ENCODE results near the gene CRAMP1.
A peak's percentile ranks its signal among the peaks of the same experiment; 100 is the strongest.

The CRAMP1 gene

DNA sequence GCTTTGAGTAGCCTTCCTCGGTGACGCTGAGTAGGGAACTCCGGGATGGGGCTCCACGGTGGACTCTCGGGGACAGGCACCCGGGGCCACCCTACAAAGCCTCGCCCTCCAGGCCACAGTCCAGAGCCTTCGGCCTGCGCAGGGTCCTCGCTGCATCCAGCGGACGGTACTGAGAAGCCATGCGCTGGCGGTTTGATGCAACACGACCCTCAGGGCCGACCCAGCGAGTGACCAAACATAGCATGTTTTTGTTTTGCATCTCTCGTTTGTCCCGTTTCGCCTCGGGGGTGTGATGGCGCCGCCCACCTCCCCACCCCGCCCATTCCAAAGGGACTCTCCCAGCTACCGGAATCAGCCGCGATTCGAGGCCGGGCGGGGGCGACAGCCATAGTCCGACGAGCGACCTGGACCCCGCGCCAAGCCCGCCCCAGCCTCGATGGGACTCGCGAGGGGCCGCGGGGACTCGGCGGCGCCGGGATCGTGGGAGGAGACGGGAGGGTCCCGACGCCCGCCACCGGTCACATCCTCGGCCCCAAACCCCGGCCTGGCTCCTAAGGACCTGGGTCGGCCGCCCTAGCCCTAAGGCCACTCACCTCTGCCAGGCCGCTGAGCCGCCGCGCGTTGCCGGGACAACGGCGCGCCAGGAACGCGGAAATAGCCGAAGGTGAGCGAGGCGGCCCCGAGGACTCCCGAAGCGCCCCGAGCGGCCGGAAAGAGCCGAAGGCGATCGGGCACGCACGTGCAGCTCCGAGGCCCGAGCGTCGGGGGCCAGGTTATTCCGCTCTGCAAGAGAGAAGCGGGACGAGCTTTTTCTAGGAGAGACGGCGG, 1.9 kb upstream of the CRAMP1 start:
- TF ChIP-seq CTCF (IDR thresholded peaks at IDR 0.05; ENCODE audit: borderline replicate concordance, insufficient read depth, low read depth, low read length): no peak
- peak overlapping the region; percentile 66 for H3K4me3 ChIP-seq (ENCODE audit: low read depth, low read length)

GRCh38 chr16:1610899-1611632, 1.1 kb upstream of the CRAMP1 start:
- H3K4me3 ChIP-seq (ENCODE audit: low read depth, low read length): peak overlapping the region; percentile 66
- no peak for TF ChIP-seq CTCF (IDR thresholded peaks at IDR 0.05; ENCODE audit: borderline replicate concordance, insufficient read depth, low read depth, low read length)

DNA sequence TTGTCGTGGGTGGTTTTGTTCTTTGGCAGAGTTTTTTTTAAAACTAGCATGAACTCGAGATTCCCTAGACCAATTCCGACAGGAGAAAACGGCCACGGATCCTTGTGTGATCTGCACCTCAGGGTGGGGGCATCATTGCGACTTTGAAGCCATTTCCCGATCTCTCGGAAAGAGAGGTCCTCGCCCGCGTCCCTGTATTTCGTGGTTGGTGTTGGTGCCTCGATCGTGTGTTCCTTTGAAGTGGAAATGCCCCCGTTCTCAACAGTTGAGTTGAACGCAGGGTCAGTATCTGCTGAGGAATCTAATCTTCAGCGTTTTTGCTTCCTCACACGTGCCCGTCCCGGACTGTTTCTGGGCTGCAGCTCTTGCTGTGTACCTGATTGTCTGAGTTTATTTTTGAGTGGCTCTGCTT, 1.1 kb downstream of the CRAMP1 start:
- peak overlapping the region; percentile 94 for H3K4me3 ChIP-seq (ENCODE audit: low read depth, low read length)
- TF ChIP-seq CTCF (IDR thresholded peaks at IDR 0.05; ENCODE audit: borderline replicate concordance, insufficient read depth, low read depth, low read length): no peak

DNA sequence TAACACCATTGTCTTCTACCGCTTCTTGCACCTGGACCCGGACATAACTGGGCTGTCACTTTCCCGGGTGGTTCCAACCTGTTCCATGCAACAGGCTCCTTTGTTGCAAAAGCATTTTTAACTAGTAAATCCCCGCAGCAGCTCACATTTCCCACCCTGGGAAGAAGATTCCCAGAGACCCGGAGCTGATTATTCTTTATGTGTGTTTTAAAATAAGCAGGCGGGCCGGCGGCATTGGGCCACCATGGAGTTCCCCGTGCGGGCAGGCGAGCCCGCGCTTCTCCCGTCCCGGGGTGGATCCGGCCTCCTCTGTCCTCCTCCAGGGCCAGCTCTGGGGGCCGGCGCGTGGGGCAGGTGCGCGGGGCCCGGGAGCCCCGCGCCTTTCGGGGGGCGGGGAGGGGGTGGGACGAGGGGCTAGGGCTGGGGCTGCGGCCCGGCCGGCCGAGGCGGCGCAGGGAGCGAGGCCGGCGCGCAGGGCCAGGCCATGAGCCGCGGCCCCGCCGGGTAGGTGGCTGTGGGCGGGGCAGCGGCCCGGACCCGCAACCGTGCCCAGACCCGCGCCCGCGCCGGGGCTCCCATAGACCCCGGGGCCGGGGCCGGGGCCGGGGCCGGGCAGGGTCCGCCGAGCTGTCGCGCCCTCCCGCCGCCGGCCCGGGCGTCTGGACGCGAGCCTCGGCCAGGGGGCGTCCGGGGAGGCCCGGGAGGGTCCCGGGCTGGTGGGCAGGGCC, 1.7 kb downstream of the CRAMP1 start:
- peak overlapping the region; percentile 94 for H3K4me3 ChIP-seq (ENCODE audit: low read depth, low read length)
- TF ChIP-seq CTCF (IDR thresholded peaks at IDR 0.05; ENCODE audit: borderline replicate concordance, insufficient read depth, low read depth, low read length): no peak

GRCh38 chr16:1614456-1615102, 2.4 kb downstream of the CRAMP1 start:
- peak overlapping the region; percentile 94 for H3K4me3 ChIP-seq (ENCODE audit: low read depth, low read length)
- no peak for TF ChIP-seq CTCF (IDR thresholded peaks at IDR 0.05; ENCODE audit: borderline replicate concordance, insufficient read depth, low read depth, low read length)

- no peak overlapping the region for H3K4me3 ChIP-seq (ENCODE audit: low read depth, low read length)
- TF ChIP-seq CTCF (IDR thresholded peaks at IDR 0.05; ENCODE audit: borderline replicate concordance, insufficient read depth, low read depth, low read length): no peak
Observed at GRCh38 chr16:1615761-1616160, 3.6 kb downstream of the CRAMP1 start.

All from GM12875 (cell line).